HG03378 (cell line): ENCODE measurements around the gene AGPAT4.

Source experiments
- ATAC-seq: cut with Tn5 transposase; IDR thresholded peaks from one replicate; pipeline ENCODE4 v1.9.1; 2021; ENCODE audit warnings: mild to moderate bottlenecking, moderate library complexity; ENCODE audit not compliant: unreplicated experiment

The AGPAT4 gene

GRCh38 chr6:161142957-161143296 is 130.9 kb downstream of the AGPAT4 start:
- no peak for ATAC-seq

- ATAC-seq, result no peak
Observed at GRCh38 chr6:161141173-161141572, 132.7 kb downstream of the AGPAT4 start.

- no peak for ATAC-seq
Observed at GRCh38 chr6:161140554-161140875, 133.3 kb downstream of the AGPAT4 start.

GRCh38 chr6:161139766-161140553 is 133.9 kb downstream of the AGPAT4 start:
- no peak for ATAC-seq

- no peak for ATAC-seq
Observed at GRCh38 chr6:161139304-161139765, 134.5 kb downstream of the AGPAT4 start.

- ATAC-seq, result no peak
Observed at GRCh38 chr6:161138543-161139303, 135.1 kb downstream of the AGPAT4 start.

- ATAC-seq, result no peak
Observed at GRCh38 chr6:161137839-161138542, 135.9 kb downstream of the AGPAT4 start.

- ATAC-seq, result no peak
Observed at GRCh38 chr6:161137320-161137719, 136.5 kb downstream of the AGPAT4 start.

- no peak for ATAC-seq
Observed at GRCh38 chr6:161136655-161137054, 137.2 kb downstream of the AGPAT4 start.

GRCh38 chr6:161135695-161136591 is 137.9 kb downstream of the AGPAT4 start:
- ATAC-seq, result no peak

GRCh38 chr6:161134550-161135298 is 139.1 kb downstream of the AGPAT4 start:
- no peak for ATAC-seq

- ATAC-seq, result no peak
Observed at GRCh38 chr6:161133963-161134362, 139.9 kb downstream of the AGPAT4 start.

- ATAC-seq, result no peak
Observed at GRCh38 chr6:161132384-161132783, 141.5 kb downstream of the AGPAT4 start.

GRCh38 chr6:161130967-161131766 is 142.7 kb downstream of the AGPAT4 start:
- ATAC-seq, result no peak

- ATAC-seq, result no peak
Observed at GRCh38 chr6:161130541-161130940, 143.3 kb downstream of the AGPAT4 start.

GRCh38 chr6:161128680-161129196 is 145.1 kb downstream of the AGPAT4 start:
- no peak for ATAC-seq

- ATAC-seq, result no peak
Observed at GRCh38 chr6:161128230-161128629, 145.6 kb downstream of the AGPAT4 start.

- ATAC-seq, result no peak
Observed at GRCh38 chr6:161127071-161127740, 146.7 kb downstream of the AGPAT4 start.
